Stimulated activated CD4-positive, alpha-beta T cell treated with anti-CD3 and anti-CD28 coated beads, Interleukin-15, amount 100 ng/mL, for 1 hour (primary cell): ENCODE data around the gene CASP1.
"Not testable (repeated sequence)": the region's sequence is repeated elsewhere in the genome, so short reads cannot be mapped to it uniquely, and the experiment has no call there.

Source experiments
- DNase-seq, 2 donors: peaks; one replicate each; pipeline ENCODE4 v3.0.0-alpha.2; 2020; ENCODE audit warnings: low read depth in 1 of 2, low spot score in 1 of 2

CASP1 gene

DNA sequence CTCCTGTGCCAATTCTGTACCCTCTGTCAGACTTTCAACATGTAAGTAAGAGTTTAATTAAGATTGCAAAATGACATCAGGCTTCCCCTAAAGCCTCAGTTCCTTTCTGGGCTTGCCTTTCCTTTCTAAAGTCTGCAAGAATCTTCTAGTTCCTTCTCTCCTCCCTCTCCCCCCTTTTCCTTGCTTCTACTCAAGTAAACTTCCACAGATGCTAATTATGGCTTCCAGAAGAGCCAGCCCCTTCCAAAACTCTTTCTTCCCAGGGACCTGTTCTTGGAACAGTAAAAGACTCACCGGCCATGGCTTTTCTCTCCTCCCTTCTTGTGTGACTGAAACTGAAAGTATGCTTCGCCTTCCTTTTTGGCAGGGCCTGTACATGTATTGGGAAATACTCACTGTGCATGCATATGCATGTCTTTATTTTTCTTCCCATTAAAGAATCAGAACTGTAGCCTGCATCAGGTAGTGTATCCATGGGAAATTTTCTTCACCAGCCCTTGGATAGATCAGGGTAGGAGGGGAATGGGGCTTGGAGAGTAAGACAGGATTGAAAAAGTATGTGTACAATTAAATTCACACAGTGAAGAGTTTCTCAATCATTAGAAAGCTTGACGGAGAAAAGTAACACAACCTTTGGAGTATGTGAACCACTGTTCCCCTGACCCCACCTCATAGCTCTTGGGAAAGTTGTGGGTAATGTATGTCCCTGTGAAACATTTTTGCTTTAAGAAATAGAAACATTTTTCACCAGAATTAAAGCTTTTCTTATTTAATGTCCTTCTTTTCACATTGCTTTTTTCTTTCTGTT lies at the start of gene CASP1:
Gene CASP1, minus strand, starts transcription at position 332 of the 808 bp plus-strand sequence. Its CDS starts 31 bp downstream, at position 301.
- DNase-seq = no peak

GRCh38 chr11:105081412-105082150 lies 46.6 kb upstream of the CASP1 start:
- DNase-seq = no peak

GRCh38 chr11:105080171-105080906 lies 45.4 kb upstream of the CASP1 start:
- not testable (repeated sequence) for DNase-seq

- DNase-seq = no peak
Measured at GRCh38 chr11:105078283-105078682, 43.3 kb upstream of the CASP1 start.

- DNase-seq = not testable (repeated sequence)
Measured at GRCh38 chr11:105077141-105077790, 42.3 kb upstream of the CASP1 start.

DNA sequence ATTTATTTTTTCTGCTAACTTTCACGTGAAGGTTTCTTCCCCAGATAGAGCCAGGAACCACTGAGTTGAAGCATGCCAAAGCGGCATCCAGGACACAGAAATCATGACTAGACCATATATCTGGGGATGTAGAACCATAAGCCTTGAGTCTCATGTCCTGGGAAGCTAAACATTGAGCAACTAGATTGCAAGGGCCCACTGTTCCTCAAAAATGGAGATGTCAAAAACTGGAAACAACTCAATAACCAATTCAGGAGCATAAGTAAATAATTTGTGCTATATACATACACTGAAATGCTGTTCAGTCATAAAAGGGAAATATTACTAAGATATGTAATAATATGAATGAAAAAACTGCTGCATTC lies 39.2 kb upstream of the CASP1 start:
- no peak for DNase-seq

DNA sequence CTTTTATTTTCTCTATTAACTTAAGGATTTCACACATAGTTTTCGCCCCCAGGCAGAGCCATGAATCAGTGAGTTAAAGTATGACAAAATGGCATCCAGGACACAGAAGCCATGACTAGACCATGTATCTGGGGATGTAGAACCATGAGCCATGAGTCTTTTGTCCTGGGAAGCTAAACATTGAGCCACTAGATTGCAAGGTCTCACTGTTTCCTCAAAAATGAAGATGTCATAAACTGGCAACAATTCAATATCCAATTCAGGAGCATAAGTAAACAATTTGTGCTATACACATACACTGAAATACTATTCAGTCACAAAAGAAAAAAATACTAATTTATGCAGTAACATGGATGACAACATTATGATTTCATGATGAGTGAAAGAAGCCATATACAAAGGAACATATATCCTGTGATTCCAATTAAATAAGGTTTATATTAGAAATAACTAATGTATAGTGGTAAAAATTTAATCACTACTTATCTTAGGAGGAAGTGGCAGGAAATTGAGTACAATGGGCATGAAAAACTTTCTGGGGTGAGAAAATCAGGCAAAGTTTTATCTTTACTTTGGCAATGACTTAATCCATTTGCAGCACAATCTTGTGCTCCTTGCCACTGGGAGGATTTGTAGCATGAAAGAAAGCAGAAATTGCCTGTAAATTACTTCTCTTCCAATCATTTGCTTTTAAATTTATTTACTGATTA lies 38.7 kb upstream of the CASP1 start:
- no peak for DNase-seq

- DNase-seq = not testable (repeated sequence)
Measured at GRCh38 chr11:105072080-105072479, 37.1 kb upstream of the CASP1 start.

- DNase-seq = no peak
Measured at GRCh38 chr11:105071089-105071732, 36.3 kb upstream of the CASP1 start.

DNA sequence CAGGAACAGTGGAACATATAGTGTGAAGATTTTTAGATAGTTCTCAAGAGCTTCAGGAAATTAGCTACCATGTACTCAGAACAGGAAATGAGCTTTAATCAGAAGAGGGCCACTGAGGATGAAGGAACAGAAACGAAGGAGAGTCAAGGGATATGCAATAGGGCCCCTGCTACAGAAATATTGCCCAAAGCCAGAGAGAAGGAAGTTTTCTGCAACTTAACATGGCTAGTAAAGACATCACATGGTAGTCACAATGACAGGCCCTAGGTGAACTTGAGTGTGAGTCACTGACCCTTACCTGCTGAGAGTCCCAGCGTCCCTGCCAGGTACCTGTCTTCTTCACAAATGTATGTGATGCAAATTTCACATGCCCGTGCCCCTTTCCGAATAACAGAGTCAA lies 35.4 kb upstream of the CASP1 start:
- no peak for DNase-seq

- not testable (repeated sequence) for DNase-seq
Measured at GRCh38 chr11:105069749-105070148, 34.8 kb upstream of the CASP1 start.

DNA sequence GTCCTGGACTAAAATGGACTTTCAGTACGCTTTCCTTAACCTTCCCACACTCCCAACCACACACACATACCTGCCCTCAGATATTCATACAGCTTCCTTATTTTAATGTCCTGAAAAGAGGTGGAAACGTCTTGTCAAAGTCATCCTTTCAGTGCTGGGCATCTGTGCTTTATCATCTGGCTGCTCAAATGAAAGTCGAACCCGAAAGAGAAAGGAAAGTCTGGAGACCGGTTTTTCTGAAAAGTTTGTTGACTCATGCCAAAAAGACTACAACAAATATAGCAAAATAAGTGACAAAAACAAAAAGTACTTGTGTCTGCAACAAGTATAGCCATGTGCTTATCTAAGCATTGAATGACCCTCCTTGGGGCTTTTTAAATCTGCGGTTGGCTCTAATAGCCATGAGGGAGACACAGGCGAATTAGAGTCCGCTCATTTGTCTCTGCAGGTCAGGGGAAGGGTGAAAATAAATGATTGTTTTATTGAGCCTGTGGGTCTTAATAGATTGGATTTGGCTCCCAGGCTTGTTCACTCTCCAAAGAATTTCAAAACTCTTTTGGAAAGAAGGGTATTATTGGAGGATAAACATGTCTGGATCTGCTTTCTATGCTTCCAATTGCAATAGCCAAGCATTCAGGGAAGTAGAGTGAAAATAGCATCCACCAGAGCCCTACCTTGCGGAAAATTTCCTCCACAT lies 28.4 kb upstream of the CASP1 start:
- DNase-seq = not testable (repeated sequence)

GRCh38 chr11:105057432-105057831 lies 22.5 kb upstream of the CASP1 start:
- no peak for DNase-seq

DNA sequence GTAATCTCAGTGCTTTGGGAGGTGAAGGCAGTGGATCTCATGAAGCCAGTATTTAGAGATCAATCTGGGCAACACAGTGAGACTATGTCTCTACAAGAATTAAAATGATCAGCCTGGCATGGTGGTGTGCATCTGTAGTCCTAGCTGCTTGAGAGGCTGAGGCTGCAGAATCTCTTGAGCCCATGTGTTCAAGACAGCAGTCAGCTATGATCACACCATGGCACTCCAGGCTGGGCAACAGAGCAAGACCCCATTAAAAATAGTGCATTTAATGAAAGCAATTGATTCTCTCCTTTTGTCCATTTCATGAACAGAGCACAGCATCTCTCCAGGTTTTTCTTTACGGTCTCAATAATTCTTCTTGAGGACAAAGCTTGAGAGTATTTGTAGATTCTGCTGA lies 21.5 kb upstream of the CASP1 start:
- no peak for DNase-seq

DNA sequence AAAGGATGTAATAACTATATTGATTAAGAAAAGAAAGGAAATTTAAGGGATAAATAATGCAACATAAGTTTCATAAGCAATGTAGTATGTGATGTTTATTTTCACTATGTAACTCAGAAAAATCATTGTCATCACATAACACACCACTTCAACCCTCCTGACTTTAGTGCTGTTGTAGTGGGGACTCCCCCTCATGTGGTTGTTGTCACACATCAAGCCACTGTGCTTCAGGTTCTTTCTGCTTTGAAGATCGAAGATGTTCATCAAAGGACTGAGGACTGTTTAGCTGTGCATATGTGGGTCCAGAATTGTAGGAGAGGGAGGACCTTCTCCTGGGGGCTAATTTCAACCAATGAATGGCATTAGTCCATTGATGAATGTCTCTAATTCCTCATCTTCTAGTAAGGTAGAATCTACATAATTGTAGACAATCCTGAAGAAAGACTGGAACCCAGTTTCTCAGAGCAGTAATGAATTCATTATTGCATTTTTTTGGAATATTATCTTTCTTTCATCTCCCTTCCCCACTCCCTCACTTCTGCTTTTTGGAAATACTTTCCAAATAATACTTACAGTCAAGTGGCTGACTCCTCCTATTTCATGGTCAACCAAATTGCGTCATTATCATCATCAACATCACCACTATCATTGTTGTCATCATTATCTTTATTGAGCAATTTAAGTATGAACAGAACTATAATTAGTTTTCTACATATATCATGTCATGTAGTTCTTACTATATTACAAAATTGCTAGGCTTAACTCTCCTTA lies 20.0 kb upstream of the CASP1 start:
- no peak for DNase-seq

DNA sequence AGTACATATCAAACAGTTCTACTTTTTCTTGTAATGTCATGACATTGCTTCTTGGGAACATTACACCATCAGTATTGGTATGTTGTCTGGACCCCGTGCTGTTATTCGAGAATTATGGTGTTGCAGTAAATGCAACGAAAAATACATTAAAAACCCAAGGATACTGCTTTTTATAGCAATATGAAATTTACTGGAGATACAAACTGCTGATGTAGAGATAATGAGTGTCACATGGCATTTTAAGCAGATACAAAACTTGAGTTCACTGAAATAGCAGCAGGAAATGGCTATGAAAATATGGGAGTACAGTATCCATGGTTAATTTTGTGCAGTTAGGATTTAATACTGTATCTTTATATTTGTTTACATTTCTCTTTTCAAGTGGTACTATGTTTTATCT lies 17.5 kb upstream of the CASP1 start:
- no peak for DNase-seq

DNA sequence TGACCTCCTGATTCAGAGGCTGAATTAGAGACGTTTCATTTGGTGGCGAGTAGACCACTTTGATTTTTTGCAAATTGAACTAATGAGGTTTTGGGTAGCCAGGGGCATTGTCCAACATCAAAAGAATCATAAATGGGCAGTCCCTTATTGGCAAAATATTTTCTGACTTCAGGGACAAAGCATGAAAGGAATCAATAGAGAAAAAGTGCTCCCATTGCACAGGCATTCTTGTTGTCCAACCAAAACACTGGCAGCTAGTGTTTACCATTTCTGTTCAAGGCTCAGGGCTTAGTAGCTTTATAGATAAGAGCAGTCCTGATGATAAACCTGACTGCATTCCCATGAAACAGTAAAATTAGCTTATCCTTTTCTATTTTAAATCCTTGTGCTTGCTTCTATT lies 16.6 kb upstream of the CASP1 start:
- no peak for DNase-seq

- DNase-seq = no peak
Measured at GRCh38 chr11:105049481-105049880, 14.5 kb upstream of the CASP1 start.
